ENCODE results near the gene MMP25.

The MMP25 gene

GRCh38 chr16:3047387-3047720, 993 bp downstream of the MMP25 start:
- no peaks in the 10 kb centered on the region for H3K79me2 ChIP-seq (ENCODE audit: insufficient read depth, low read length)
- H3K9me2 ChIP-seq (replicated peaks; ENCODE audit: low read depth, low read length) = no peaks in the 10 kb centered on the region
- no peaks in the 10 kb centered on the region for H4K20me1 ChIP-seq (ENCODE audit: insufficient read depth, low read length, poor library complexity, severe bottlenecking)
- H3K4me2 ChIP-seq (ENCODE audit: low read depth, low read length, poor library complexity, severe bottlenecking) = no peak overlapping the region
- no peaks in the 10 kb centered on the region for H3K36me3 ChIP-seq (ENCODE audit: insufficient read depth, low read length)
- H3K9me3 ChIP-seq (ENCODE audit: insufficient read depth, low read depth, low read length) = no peaks in the 10 kb centered on the region
- H3K9ac ChIP-seq (ENCODE audit: low read depth, low read length, poor library complexity, severe bottlenecking) = no peak overlapping the region
- no peaks in the 10 kb centered on the region for H3F3A ChIP-seq (ENCODE audit: low read depth)
- no peaks in the 10 kb centered on the region for H3K4me1 ChIP-seq (ENCODE audit: insufficient read depth, low read length, poor library complexity, severe bottlenecking)
- H2AFZ ChIP-seq (ENCODE audit: low read length) = no peak overlapping the region
- no peak overlapping the region for H3K4me3 ChIP-seq (ENCODE audit: low read length, poor library complexity, severe bottlenecking)
- TF ChIP-seq CTCF (conservative IDR thresholded peaks at IDR 0.05; ENCODE audit: low read length) = no peak
- no peak for TF ChIP-seq EZH2phosphoT487 (IDR thresholded peaks at IDR 0.05; ENCODE audit: borderline replicate concordance)
- no peaks in the 10 kb centered on the region for H3K27me3 ChIP-seq (ENCODE audit: insufficient read depth, low read length, poor library complexity, severe bottlenecking)

- Histone ChIP-seq H3K27me3 (ENCODE audit: insufficient read depth, low read length, poor library complexity, severe bottlenecking) (no peaks in the 10 kb centered on the region), H3K4me2 (ENCODE audit: low read depth, low read length, poor library complexity, severe bottlenecking) (no peak overlapping the region), H3F3A (ENCODE audit: low read depth) (no peaks in the 10 kb centered on the region), H3K4me1 (ENCODE audit: insufficient read depth, low read length, poor library complexity, severe bottlenecking) (no peaks in the 10 kb centered on the region), H4K20me1 (ENCODE audit: insufficient read depth, low read length, poor library complexity, severe bottlenecking) (no peaks in the 10 kb centered on the region), H3K9me3 (ENCODE audit: insufficient read depth, low read depth, low read length) (no peaks in the 10 kb centered on the region), H3K4me3 (ENCODE audit: low read length, poor library complexity, severe bottlenecking) (no peak overlapping the region), H3K36me3 (ENCODE audit: insufficient read depth, low read length) (no peaks in the 10 kb centered on the region), H3K79me2 (ENCODE audit: insufficient read depth, low read length) (no peaks in the 10 kb centered on the region), H3K9me2 (replicated peaks; ENCODE audit: low read depth, low read length) (no peaks in the 10 kb centered on the region), H3K9ac (ENCODE audit: low read depth, low read length, poor library complexity, severe bottlenecking) (no peak overlapping the region), H2AFZ (ENCODE audit: low read length) (no peak overlapping the region)
- TF ChIP-seq EZH2phosphoT487 (IDR thresholded peaks at IDR 0.05; ENCODE audit: borderline replicate concordance) (no peak), CTCF (conservative IDR thresholded peaks at IDR 0.05; ENCODE audit: low read length) (no peak)
Observed at GRCh38 chr16:3049921-3050481, 3.6 kb downstream of the MMP25 start.

GRCh38 chr16:3050487-3050886, 4.1 kb downstream of the MMP25 start:
- Histone ChIP-seq H3K27me3 (ENCODE audit: insufficient read depth, low read length, poor library complexity, severe bottlenecking) (no peaks in the 10 kb centered on the region), H2AFZ (ENCODE audit: low read length) (no peak overlapping the region), H3K9me2 (replicated peaks; ENCODE audit: low read depth, low read length) (no peaks in the 10 kb centered on the region), H4K20me1 (ENCODE audit: insufficient read depth, low read length, poor library complexity, severe bottlenecking) (no peaks in the 10 kb centered on the region), H3K4me1 (ENCODE audit: insufficient read depth, low read length, poor library complexity, severe bottlenecking) (no peaks in the 10 kb centered on the region), H3K36me3 (ENCODE audit: insufficient read depth, low read length) (no peaks in the 10 kb centered on the region), H3K9me3 (ENCODE audit: insufficient read depth, low read depth, low read length) (no peaks in the 10 kb centered on the region), H3K4me2 (ENCODE audit: low read depth, low read length, poor library complexity, severe bottlenecking) (no peak overlapping the region), H3K9ac (ENCODE audit: low read depth, low read length, poor library complexity, severe bottlenecking) (no peak overlapping the region), H3F3A (ENCODE audit: low read depth) (no peaks in the 10 kb centered on the region), H3K4me3 (ENCODE audit: low read length, poor library complexity, severe bottlenecking) (no peak overlapping the region), H3K79me2 (ENCODE audit: insufficient read depth, low read length) (no peaks in the 10 kb centered on the region)
- TF ChIP-seq EZH2phosphoT487 (IDR thresholded peaks at IDR 0.05; ENCODE audit: borderline replicate concordance) = no peak
- TF ChIP-seq CTCF (conservative IDR thresholded peaks at IDR 0.05; ENCODE audit: low read length) = no peak
